KBM-7 (cell line): ENCODE results near the gene TEX11.
"Not testable (repeated sequence)": the region's sequence is repeated elsewhere in the genome, so short reads cannot be mapped to it uniquely, and the experiment has no call there.

Experiments used
- DNase-seq: peaks from one replicate; pipeline ENCODE4 v3.0.0-alpha.2; 2015
- in situ Hi-C: fragments of 300-500 bp; cut with MboI; formaldehyde crosslinking; loops from 2 replicates; pipeline ENCODE4 v1.14.3; 2020; ENCODE audit warnings: low sequenced_read_pairs, low pct_unique_long_range_greater_than_20kb, mixed read lengths

The TEX11 gene

GRCh38 chrX:70774223-70774622, 134.3 kb downstream of the TEX11 start:
- in situ Hi-C loops = loop anchor here (25.0 kb wide), 2 partner anchors 188 to 388 kb away; no protein-coding TSS in a partner anchor
- DNase-seq = peak; percentile 56

- peak; percentile 39 for DNase-seq
- in situ Hi-C loops = loop anchor here (25.0 kb wide), 2 partner anchors 193 to 393 kb away; no protein-coding TSS in a partner anchor
These were observed 138.8 kb downstream of the TEX11 start for GRCh38 chrX:70769659-70770227.

GRCh38 chrX:70762285-70762684, 146.2 kb downstream of the TEX11 start:
- in situ Hi-C loops = loop anchor here (25.0 kb wide), 2 partner anchors 200 to 400 kb away; no protein-coding TSS in a partner anchor
- peak; percentile 14 for DNase-seq

GRCh38 chrX:70755850-70756249, 152.7 kb downstream of the TEX11 start:
- in situ Hi-C loops = loop anchor here (25.0 kb wide), 2 partner anchors 206 to 406 kb away; no protein-coding TSS in a partner anchor
- DNase-seq = no peak

- DNase-seq = peak; percentile 13
- in situ Hi-C loops = loop anchor here (25.0 kb wide), 2 partner anchors 208 to 408 kb away; no protein-coding TSS in a partner anchor
These were observed 154.2 kb downstream of the TEX11 start for GRCh38 chrX:70754169-70754848.

- in situ Hi-C loops, DNase-seq: not testable (repeated sequence)
These were observed 174.7 kb downstream of the TEX11 start for GRCh38 chrX:70733774-70734173.

GRCh38 chrX:70727961-70728360, 180.6 kb downstream of the TEX11 start:
- in situ Hi-C loops, DNase-seq: not testable (repeated sequence)

- DNase-seq = no peak
- in situ Hi-C loops = no loop called here
These were observed 187.8 kb downstream of the TEX11 start for GRCh38 chrX:70720721-70721120.

GRCh38 chrX:70711336-70711735, 197.2 kb downstream of the TEX11 start:
- in situ Hi-C loops, DNase-seq: not testable (repeated sequence)

- no peak for DNase-seq
- in situ Hi-C loops = no loop called here
These were observed 214.0 kb downstream of the TEX11 start for GRCh38 chrX:70694339-70695122.

GRCh38 chrX:70679455-70679854, 229.1 kb downstream of the TEX11 start:
- DNase-seq, in situ Hi-C loops: not testable (repeated sequence)

- no peak for DNase-seq
These were observed 233.2 kb downstream of the TEX11 start for GRCh38 chrX:70675284-70675683.

GRCh38 chrX:70672326-70672725, 236.2 kb downstream of the TEX11 start:
- in situ Hi-C loops = no loop called here

More at GRCh38 chrX:70675284-70675683, 233.2 kb downstream of the TEX11 start:
- in situ Hi-C loops = no loop called here

GRCh38 chrX:70669120-70669519, 239.4 kb downstream of the TEX11 start:
- DNase-seq = no peak
- in situ Hi-C loops = no loop called here

More at GRCh38 chrX:70672326-70672725, 236.2 kb downstream of the TEX11 start:
- no peak for DNase-seq

GRCh38 chrX:70664726-70665125, 243.8 kb downstream of the TEX11 start:
- DNase-seq = peak; percentile 46
- in situ Hi-C loops = no loop called here

- in situ Hi-C loops, DNase-seq: not testable (repeated sequence)
These were observed 247.4 kb downstream of the TEX11 start for GRCh38 chrX:70661124-70661523.

- in situ Hi-C loops, DNase-seq: not testable (repeated sequence)
These were observed 251.0 kb downstream of the TEX11 start for GRCh38 chrX:70657546-70657945.

GRCh38 chrX:70656304-70656703, 252.2 kb downstream of the TEX11 start:
- in situ Hi-C loops = no loop called here
- no peak for DNase-seq

- in situ Hi-C loops, DNase-seq: not testable (repeated sequence)
These were observed 260.6 kb downstream of the TEX11 start for GRCh38 chrX:70647910-70648309.

GRCh38 chrX:70636218-70636617, 272.3 kb downstream of the TEX11 start:
- in situ Hi-C loops = no loop called here
- no peak for DNase-seq
